A204.1 (cell line): ENCODE results near the gene GRM7.

Experiments used
- FAIRE-seq: peaks from 2 replicates; lab custom pipeline; 2012; peaks lifted over from hg19 to GRCh38; lab: Jason Lieb, UNC

Gene GRM7

DNA sequence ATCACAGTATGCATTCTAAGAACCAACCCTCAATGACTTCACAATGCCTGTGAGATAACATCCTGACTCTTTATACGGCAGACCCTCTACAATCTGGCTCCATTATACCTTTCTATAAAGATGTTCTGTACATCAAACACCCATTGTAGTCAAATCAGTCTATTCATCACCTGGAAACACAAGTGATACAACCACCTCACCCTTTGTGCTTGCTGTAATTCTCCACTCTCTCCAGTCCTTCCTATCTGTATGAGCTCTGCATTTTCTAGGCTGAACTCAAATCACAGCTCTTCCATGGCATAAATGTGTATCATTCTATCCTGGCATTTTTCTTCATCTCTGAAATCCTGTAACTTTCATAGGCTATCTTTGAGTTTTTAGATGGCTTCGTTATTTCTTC lies 539.4 kb downstream of the GRM7 start:
- FAIRE-seq = no peak

DNA sequence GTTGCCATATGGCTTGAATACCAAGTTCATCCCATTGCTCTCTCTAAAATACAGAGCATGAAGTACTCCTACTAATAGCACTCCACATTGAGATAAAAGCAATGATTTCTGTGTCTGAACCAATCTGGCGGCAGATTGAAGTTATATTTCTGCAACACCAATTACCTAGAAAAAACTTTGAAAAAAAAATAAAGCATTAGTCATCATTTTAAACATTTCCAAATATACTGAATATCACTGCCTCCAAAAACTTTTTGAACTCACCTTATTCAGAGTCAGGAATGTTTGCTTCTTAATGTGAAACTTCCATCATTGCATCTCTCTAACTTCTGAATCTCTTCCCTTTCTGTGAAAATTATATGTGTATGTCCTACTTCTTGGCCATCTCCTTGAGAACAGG lies 540.5 kb downstream of the GRM7 start:
- FAIRE-seq = no peak

DNA sequence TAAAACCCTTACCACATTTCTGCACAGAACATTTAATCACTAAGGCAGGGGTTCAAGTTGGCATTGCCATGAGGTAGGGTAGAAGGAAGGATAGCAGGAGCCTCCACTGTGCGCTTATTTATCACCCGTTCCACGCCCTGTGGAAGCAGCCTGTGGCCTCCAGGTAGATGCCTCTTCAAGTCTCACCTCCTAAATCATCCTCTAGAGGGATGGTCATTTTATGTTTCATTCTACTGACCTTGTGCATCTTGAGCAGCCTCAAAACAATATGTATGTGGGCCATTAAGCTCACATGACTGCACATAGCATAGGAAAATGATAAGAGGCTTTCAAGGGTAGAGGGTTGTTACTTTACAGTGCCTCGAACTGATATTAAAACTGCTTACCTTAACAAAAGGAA lies 546.2 kb downstream of the GRM7 start:
- FAIRE-seq = no peak

DNA sequence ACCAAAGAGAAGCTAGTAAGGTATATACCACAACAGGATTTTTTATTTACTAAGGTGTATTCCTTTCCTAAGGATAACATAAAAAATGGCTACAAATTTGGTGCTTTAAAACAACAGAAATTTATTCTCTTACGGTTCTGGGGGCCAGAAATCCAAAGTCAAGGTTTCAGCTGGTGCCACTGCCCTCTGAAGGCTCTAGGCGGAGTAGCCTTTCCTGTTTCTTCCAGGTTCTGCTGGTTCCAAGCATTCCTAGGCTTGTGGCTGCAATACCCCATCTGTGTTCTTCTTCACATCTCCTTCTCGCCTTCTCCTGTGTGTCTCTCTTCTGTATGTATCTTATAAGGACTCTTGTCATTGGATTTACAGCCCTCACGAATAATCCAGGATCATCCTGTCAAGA lies 549.9 kb downstream of the GRM7 start:
- FAIRE-seq = no peak

DNA sequence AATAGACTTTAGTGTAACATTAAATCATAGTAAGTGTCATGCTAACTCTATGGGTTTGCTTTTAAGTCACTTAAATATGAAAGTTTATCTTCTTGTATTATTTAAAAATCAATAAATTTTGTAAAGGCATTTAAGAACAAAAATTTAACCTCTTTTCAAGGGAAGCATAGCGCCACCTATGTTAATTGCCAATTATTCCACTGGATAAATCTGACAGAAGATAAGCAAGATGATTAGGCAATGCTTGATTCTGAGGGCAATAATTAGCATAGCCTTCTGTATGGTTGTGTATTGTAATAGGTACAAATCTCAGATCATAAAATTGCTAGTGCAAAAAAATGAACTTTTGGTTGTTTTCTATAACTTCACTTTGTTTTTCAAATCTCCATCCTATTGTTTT lies 560.1 kb downstream of the GRM7 start:
- FAIRE-seq = no peak

DNA sequence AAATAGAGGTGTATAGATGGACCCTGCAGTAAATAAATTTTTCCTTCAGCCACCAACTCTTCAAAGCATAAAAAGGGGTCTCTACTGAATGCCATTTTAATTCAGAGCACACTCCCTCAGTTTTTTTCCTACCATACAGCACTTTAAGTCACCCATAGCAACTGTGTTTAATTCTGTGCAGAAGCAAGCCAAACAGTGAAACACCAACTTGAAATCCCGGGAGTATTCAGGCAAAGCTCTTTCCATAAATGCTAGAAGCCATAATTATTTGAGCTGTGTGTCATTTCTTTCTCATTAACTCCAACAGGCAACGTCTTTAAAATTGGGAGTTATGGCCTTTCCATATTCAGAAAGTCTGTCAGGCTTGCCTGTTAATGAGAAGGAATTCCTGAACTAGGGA lies 562.1 kb downstream of the GRM7 start:
- FAIRE-seq = no peak

DNA sequence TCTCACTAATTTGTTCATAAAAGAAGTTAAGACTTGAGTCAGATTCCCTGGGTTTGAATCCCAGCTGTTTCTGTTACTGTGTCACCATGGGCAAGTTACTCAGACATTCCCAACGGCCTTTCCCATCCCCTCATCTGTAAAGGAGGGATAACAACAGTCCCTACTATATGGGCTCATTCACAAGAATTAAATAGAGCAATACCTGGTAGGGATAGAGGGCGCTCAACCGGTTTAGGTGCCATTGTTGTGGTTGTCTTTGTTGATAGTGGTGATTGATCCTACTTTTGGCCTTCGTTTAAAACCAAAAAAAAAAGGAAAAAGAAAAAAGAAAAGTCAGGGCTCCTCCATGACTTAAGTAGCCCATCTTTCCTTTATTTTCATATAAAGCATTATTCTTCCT lies 563.1 kb downstream of the GRM7 start:
- FAIRE-seq = no peak

DNA sequence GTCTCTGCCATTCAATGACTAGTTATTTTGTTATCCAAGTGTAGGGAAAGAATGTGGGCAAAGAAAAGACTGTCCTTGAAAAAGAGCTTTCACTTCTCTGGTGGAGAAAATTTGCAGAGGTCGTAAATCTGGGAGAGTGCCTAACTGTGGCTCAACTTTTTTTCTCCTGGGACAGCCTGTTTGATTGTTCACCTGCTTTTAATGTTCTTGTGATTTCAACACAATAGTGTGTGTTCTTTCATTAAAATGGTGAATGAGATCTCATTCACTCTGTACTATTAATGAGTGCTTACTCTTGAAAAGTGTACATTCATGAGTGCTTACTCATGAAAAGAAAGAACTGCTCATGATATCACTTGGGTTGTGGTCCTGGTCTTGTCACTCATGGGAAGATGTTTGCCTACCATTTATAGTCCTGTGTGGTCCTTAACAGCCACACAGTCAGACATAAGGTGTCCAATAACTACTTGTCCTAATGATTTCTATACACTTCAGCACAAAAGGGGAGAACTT lies 567.3 kb downstream of the GRM7 start:
- no peak for FAIRE-seq

DNA sequence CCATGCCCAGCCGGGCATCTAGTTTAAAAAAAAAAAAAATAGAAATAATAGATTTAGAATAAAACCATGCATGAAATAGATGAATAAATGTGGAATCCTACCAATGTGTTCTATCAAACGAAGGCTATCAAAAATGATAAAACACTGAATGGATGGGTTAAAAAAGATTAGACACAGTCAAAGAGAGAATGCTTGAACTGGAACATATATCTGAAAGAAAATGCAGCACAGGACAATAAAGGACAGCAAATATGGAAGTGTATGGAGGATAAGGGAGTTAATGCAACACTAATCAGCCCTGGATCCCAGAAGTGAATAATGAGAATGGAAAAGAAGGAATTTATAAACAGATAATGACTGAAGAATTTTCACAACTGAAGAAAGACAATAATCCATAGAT lies 571.7 kb downstream of the GRM7 start:
- FAIRE-seq = no peak

DNA sequence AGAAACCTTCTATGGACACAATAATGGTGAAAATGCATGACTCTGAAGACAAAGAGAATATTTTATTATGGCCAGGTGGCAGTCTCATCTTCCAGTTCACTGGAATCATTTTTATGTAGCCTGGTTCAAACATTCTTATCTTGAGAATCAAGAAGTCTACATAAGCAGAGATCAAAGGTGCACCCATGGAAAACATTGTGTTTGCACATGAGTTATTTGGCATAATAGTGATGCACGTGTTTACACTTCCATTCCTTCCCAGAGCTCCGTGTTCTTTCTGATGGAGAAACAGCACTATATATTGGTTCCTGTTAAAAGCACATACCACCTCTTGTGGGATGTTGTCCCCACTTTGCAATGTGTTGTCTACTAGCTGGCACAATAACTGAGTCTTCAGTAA lies 572.2 kb downstream of the GRM7 start:
- FAIRE-seq = no peak

DNA sequence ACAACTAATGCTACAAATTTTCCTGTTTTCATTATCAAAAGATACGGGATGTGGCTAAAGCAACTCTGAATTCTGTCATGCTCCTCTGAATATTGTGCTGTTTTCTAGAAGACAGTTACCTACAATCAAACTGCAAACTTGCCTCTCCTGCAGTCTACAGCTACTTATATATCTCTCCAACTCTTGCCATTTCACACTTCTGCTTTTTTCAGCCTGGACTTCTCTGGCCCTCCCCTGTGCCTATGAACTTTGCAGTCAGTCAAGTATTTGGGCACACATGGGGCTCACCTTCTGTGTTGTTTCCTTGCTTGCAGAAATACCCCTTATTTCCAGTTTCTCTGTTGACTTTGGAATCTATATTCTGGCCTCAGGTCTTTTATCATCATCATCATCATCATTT lies 575.6 kb downstream of the GRM7 start:
- no peak for FAIRE-seq

DNA sequence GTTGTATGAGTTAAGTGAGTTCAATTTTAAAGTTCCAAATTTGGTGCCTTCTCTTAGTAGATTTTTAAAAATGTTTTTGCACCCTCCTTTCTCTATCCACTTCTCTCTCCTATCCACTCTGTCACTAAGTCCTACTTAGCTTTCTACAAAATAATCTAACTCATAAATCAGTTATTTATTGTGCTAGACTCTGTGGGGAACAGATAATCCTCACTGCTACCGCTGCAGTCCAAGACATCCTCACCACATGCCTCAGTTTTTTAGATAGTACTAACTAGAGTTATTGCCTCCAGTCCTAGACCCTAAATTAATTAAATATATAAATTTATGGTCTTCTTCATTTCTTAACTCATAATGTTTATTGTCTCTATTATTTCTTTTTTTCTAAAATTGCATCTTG lies 576.3 kb downstream of the GRM7 start:
- no peak for FAIRE-seq

DNA sequence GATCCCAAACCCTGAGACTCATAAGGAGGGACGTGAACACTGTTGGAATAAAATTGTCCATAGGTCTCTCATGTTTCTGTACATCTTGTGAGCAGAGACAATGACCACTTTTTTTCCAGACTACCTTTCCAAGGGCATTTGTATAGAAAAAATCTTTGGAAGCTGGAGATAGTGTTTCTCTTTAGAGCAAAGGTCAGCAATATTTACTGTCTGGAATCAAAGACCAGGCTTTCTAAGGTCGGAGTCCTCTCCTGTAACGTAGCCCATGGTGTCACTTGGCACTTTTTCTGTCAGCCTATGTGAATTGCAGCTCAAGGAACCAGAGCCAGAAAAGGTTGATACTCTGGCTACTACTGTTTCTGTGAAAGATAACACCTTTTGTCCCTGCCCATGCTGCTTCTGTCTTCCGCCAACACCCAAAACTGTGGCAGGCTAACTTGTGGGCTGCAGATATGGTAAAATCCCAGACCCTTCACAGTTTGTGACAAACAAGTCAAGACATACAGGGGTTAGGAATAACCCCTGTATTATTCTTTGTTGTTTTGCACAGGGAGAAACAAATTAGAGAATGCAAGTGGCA lies 578.3 kb downstream of the GRM7 start:
- no peak for FAIRE-seq

DNA sequence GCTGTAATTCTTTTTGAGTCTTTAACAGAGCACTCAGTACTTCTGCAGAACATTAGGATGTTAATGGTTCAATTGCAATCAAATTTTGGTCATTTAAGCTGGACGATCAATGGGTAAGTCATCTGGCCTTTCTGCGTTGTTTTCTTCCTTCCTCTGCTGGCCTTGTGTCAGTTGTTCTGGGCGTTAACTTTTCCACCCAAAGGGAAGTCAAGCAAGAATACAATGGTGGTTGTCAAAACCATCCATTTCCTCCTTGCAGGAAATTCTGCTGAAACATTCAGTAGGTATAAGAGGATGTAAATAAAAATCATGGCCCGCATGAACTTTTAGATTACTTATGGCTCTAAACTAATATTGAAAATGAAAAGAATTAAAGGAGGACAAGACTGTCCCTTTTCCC lies 584.0 kb downstream of the GRM7 start:
- no peak for FAIRE-seq

DNA sequence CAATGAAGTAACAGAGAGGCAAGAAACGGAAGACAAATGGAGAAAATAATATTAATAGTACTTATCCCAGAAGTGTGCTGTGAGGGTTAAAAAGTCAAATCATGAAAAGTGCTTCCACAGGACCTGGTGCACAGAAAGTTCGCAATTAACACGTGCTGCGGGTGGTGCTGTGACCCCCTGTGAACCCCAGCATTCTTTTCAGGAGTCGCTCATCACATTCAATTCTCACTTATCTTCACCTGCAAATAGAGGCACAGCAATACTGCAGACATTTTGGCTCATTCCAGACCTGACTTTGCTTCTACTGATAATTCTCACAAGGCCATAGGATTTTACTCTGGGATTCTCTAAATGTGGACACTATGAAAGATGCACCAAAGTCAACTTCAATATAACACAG lies 584.4 kb downstream of the GRM7 start:
- FAIRE-seq = no peak

DNA sequence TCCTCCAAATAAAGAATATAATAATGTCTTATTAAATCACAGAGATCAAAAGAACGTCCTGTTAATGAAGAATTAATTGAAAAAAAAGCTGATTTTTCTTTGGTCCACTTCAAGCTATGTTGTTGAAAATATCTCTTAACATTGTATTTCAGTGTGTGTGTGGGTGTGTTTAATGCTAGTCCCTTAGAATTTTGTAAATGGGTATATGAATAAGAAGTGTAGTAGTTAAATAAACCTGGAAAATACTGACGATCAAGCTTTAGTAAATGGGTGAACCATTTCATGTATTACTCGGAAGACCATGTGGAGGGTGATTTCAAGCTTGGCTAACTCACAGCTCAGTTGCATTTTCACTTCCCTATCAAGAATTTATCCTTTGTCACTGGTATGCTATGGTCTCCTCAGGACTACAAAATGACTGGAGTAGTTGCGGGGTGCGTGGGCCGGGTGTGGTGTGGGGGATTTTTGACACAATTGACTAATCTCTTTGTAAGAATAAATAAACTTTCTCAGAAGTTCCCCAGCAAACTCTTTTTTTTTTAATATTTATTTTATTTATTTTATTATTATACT lies 586.4 kb downstream of the GRM7 start:
- no peak for FAIRE-seq

DNA sequence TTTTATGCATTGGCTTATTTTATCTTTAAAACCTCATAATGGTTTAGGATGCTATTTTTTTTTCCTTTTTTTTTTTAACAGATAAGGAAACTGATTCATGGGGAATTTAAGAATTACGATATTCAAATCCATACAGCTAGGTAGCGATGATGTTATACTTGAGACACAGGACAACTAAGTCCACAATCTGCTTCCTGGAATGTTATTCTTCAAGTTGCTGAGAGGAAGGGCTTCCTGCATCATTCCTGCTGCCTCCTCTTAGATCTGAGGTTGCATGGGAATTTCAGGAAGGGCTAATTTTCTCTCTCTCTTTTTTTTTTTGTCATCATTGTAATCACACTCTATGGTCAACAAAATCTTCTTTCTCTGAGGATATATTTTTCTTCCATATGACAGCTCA lies 595.5 kb downstream of the GRM7 start:
- no peak for FAIRE-seq

DNA sequence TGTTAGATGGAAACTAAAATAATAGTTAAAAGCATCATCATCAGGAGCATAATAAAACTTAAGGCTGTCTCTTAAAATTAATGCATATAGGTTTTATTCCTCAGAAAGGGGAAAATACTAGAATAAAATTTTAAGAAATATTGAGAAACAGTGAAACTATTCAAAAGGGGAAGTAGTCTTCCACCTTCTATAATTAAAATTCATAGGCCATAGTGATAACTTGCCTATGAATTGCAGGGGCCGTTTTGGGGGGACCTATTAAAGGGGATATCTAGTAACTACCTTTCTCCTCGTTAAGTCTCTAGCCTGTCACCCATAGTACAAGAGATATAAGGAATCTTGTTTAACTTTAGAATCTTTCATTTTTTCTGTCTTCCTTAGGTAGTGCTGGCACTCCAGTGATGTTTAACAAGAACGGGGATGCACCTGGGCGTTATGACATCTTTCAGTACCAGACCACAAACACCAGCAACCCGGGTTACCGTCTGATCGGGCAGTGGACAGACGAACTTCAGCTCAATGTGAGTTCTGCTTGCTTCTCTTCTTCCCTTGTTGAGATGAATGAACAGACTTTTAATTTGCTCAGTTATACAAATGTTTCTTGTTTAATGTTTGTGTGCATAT lies 600.4 kb downstream of the GRM7 start:
- no peak for FAIRE-seq

DNA sequence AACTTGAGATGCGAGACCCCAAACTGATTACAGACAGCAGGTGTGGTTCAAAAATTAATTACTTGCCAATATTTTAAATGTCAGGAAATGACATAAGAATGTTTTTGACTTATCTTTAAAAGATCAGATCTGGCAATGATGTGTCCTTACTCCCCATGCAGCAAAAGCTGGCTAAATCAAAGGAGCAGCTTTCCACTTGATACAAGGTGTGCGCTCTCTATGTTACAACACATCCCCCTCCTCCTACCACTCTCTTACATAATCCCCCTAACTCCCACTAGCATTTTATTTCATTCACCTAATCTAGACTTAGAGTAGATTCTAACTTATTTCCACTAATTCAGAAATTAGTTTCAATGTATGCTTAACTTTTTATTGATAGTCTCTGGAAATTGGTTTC lies 609.0 kb downstream of the GRM7 start:
- no peak for FAIRE-seq

DNA sequence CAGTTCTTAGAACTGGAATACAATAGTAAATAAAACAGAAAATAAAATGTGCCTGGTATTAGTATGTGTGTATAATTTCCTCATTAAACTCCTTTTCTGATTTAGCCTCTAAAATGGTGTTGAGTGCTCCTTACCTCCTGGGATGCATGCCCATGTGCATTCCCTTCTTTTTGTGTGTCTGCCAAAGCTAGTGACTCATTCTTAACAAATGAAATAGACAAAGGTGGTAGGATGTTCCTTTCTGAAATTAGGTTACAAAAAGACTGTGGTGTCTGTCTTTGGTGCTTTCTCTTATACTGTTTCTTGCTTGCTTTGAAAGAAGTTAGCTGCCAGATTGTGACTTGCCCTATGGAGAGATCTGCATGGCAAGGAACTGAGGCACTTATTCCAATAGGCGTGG lies 623.7 kb downstream of the GRM7 start:
- no peak for FAIRE-seq

DNA sequence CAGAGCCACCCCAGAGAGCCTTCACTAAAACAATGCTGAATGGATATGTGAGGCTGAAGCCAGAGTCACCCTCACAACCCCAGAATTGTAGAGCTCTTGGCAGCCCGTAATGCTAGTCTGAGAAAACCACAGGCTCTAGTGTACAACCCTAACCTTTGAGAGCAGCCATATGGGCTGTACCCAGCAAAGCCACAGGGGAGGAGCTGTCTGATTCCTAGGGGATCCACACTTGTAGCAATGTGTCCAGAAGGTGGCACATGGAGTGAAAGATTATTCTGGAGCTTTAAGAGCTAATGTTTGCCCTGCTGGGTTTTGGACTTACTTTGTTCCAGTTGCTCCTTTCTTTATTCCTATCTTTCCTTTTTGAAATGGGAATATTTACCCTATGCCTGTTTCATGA lies 626.8 kb downstream of the GRM7 start:
- FAIRE-seq = no peak

DNA sequence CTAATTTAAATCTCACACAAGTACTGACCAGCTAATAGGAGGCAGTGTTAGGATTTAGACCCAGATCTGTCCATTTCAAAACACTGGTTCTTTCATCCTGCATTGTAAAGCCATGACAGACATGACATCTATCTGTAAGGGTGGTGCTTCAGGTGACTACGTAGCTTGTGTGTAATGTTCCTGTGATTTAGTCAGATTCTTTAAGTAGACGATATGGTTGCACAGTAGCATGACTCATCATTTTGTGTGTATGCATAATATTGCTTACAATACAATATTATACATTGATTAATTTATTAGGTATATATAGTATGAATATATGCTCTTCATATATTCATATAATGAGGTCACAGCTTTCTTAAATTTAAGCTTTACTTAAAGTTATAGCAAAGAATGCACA lies 628.5 kb downstream of the GRM7 start:
- no peak for FAIRE-seq

DNA sequence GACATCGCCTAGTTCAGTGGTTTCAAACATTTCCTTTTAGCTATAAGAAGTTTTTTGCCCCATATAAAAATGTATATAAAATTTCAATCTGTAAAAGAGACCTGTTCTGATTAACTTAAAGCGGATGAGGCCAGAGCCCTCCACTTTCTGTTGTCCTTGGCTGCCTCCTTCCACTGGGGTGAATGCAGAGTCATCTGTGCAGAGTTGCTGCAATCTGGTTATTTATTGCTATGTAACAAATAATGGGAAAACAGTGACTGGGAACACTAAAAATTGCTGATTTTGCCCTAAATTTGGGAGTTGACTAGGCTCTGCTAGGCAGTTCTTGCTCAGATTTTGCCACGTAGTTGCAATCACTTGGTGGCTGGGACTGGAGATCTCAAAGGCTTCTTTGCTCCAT lies 637.8 kb downstream of the GRM7 start:
- FAIRE-seq = no peak

DNA sequence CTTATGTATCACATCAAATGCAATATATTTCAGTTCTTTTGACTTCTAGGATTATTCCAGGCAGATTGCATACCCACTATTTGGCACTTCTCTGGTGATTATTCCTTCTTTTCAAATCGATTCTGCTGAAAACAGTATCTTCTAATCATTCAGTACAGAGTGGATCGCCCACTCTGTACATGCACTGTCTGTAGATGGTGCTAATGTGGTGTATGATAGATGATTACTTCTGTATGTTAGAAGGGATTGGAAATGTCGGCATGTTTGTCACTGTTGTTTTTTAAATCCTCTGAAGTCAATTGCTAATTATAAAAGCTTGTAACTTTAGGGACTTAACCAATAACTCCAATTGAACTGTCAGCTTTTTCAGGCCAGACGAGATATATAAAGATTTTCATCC lies 642.5 kb downstream of the GRM7 start:
- FAIRE-seq = no peak
